Panc1 (cell line): ENCODE data around the gene SLX9. TPM values are rescaled to one million over a fixed set of nuclear protein-coding genes. Genes with fewer than 3 reads are reported as not detected.

ENCODE experiments used
- ATAC-seq: fragments of 200-7000 bp; cut with Tn5 transposase; 2 replicates; pipeline ENCODE4 v1.9.1; 2020; ENCODE audit warnings: mild to moderate bottlenecking, moderate library complexity
- BruUV-seq: library from RNA; stranded (reverse); fragments of 400-500 nt; replicated peaks from 2 replicates; lab custom pipeline; 2021; lab: Mats Ljungman, UMichigan
- CTCF ChIA-PET: fragments of 300-600 bp; sonication (Branson Sonifier 250); formaldehyde crosslinking; loops from one replicate; lab custom pipeline; 2022; ENCODE audit warnings: antibody characterized with exemption; lab: Charles Lee
- POLR2A ChIA-PET: fragments of 300-600 bp; sonication (Branson Sonifier 250); formaldehyde crosslinking; loops from one replicate; lab custom pipeline; 2022; ENCODE audit warnings: antibody characterized with exemption; lab: Charles Lee
- DNase-seq: peaks from one replicate; pipeline ENCODE4 v3.0.0-alpha.2; 2010; ENCODE audit warnings: low read depth, low spot score
- H3K27ac ChIP-seq: 2 replicates; pipeline ENCODE4 v1.5.1; 2011; ENCODE audit warnings: mild to moderate bottlenecking, low read length, inconsistent platforms
- H3K27me3 ChIP-seq: fragments of 200-500 bp; sonication (Bioruptor generic); 2 replicates; pipeline ENCODE4 v1.6.0; 2014; ENCODE audit warnings: low read length, inconsistent platforms; ENCODE audit not compliant: control insufficient read depth, insufficient read depth
- H3K36me3 ChIP-seq: fragments of 200-500 bp; sonication (Bioruptor generic); 2 replicates; pipeline ENCODE4 v1.5.1; 2014; ENCODE audit warnings: inconsistent platforms, mild to moderate bottlenecking, low read length, moderate library complexity; ENCODE audit not compliant: control insufficient read depth, insufficient read depth
- H3K4me1 ChIP-seq: 2 replicates; pipeline ENCODE4 v1.5.1; 2011; ENCODE audit warnings: inconsistent platforms, mild to moderate bottlenecking, low read length, moderate library complexity; ENCODE audit not compliant: control insufficient read depth, insufficient read depth
- H3K4me3 ChIP-seq, 2 experiments: 2 replicates each; pipeline ENCODE4 v1.5.1; 2011 to 2012; ENCODE audit warnings: low read depth in 2 of 2, low read length in 2 of 2, mild to moderate bottlenecking in 2 of 2, inconsistent platforms in 1 of 2, moderate library complexity in 1 of 2
- H3K9me3 ChIP-seq: fragments of 200-500 bp; sonication (Bioruptor generic); 2 replicates; pipeline ENCODE4 v1.5.1; 2014; ENCODE audit warnings: low read depth, mild to moderate bottlenecking, inconsistent platforms, low read length, moderate library complexity; ENCODE audit not compliant: control insufficient read depth, insufficient read depth
- CTCF ChIP-seq: fragments of 450-650 bp; IDR thresholded peaks from 2 replicates; pipeline ENCODE4 v1.5.1; 2017; ENCODE audit warnings: mild to moderate bottlenecking
- REST ChIP-seq, 2 experiments: IDR thresholded peaks; 2 replicates each; pipeline ENCODE4 v1.6.1; 2011 to 2012; ENCODE audit warnings: low read depth in 2 of 2, control low read depth in 1 of 2, low read length in 1 of 2, mild to moderate bottlenecking in 1 of 2, moderate library complexity in 1 of 2; ENCODE audit not compliant: insufficient read depth in 1 of 2
- SIN3A ChIP-seq: IDR thresholded peaks from 2 replicates; pipeline ENCODE4 v1.6.1; 2012; ENCODE audit warnings: low read depth, mild to moderate bottlenecking, low read length, moderate library complexity, borderline replicate concordance; ENCODE audit not compliant: insufficient read depth
- in situ Hi-C: cut with HindIII; loops from 2 replicates; pipeline ENCODE4 v1.10.0; 2016; ENCODE audit warnings: low sequenced_read_pairs, low pct_unique_long_range_greater_than_20kb
- intact Hi-C: fragments of 100-400 bp; cut with micrococcal nuclease; formaldehyde crosslinking; loops from one replicate; pipeline ENCODE4 v1.10.0; 2022; ENCODE audit not compliant: unreplicated experiment
- total RNA-seq: library from RNA; stranded (reverse); gene quantifications from one replicate; pipeline ENCODE4 v1.2.1, GENCODE V29; 2021; ENCODE audit not compliant: unreplicated experiment

The SLX9 gene
- total RNA-seq, 1 experiment from 2014 or later: 50.9 TPM

- intact Hi-C loops: no loop called here
- POLR2A ChIA-PET: no interaction called here
- CTCF ChIA-PET: no interaction called here
These were observed 60.9 kb downstream of the SLX9 start for GRCh38 chr21:45000637-45001133.

More at GRCh38 chr21:45000637-45001133, 60.9 kb downstream of the SLX9 start:
- no peak for TF ChIP-seq SIN3A
- no peak for TF ChIP-seq REST (IDR thresholded peaks at IDR 0.05; ENCODE audit: insufficient read depth in 1 of 2, low read depth in 2 of 2, low read length in 1 of 2)
- TF ChIP-seq CTCF: no peak
- Histone ChIP-seq H3K27ac (no peak overlapping the region), H3K9me3 (no peaks in the 10 kb centered on the region), H3K4me1 (no peaks in the 10 kb centered on the region; the same call in 1 of the 2 replicates), H3K27me3 (no peaks in the 10 kb centered on the region), H3K36me3 (no peaks in the 10 kb centered on the region), H3K4me3 (no peak overlapping the region)
- no peak for ATAC-seq
- BruUV-seq: no TSS peak
- DNase-seq: no peak
- in situ Hi-C loops: no loop called here
